ENCODE measurements around the gene LRP1B.

GRCh38 chr2:142144547-142144946, 13.7 kb upstream of the LRP1B start:
- TF ChIP-seq, protein P1, sequence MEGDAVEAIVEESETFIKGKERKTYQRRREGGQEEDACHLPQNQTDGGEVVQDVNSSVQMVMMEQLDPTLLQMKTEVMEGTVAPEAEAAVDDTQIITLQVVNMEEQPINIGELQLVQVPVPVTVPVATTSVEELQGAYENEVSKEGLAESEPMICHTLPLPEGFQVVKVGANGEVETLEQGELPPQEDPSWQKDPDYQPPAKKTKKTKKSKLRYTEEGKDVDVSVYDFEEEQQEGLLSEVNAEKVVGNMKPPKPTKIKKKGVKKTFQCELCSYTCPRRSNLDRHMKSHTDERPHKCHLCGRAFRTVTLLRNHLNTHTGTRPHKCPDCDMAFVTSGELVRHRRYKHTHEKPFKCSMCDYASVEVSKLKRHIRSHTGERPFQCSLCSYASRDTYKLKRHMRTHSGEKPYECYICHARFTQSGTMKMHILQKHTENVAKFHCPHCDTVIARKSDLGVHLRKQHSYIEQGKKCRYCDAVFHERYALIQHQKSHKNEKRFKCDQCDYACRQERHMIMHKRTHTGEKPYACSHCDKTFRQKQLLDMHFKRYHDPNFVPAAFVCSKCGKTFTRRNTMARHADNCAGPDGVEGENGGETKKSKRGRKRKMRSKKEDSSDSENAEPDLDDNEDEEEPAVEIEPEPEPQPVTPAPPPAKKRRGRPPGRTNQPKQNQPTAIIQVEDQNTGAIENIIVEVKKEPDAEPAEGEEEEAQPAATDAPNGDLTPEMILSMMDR (IDR thresholded peaks at IDR 0.05 in 4 of 5, conservative IDR thresholded peaks at IDR 0.05 in 1 of 5): no peak
- TF ChIP-seq POLR2A (IDR thresholded peaks at IDR 0.05): no peak
